Neuron (in vitro differentiated cells): Measurements from ENCODE around the gene NEK9.
"Not testable (repeated sequence)": the region's sequence is repeated elsewhere in the genome, so short reads cannot be mapped to it uniquely, and the experiment has no call there.

Source experiments
- H2AFZ ChIP-seq: one replicate; pipeline ENCODE4 v1.6.1; 2013; ENCODE audit warnings: low read depth, mild to moderate bottlenecking, inconsistent platforms, low read length, moderate library complexity
- H3K27me3 ChIP-seq: one replicate; pipeline ENCODE4 v1.6.1; 2013; ENCODE audit warnings: low read length; ENCODE audit not compliant: insufficient read depth
- H3K36me3 ChIP-seq: one replicate; pipeline ENCODE4 v1.6.1; 2013; ENCODE audit warnings: low read length; ENCODE audit not compliant: insufficient read depth
- H3K4me1 ChIP-seq: one replicate; pipeline ENCODE4 v1.6.1; 2013; ENCODE audit warnings: low read length; ENCODE audit not compliant: insufficient read depth
- H3K4me3 ChIP-seq: 2 replicates; pipeline ENCODE4 v1.5.1; 2013; ENCODE audit warnings: mild to moderate bottlenecking, low read length, moderate library complexity
- H3K9me3 ChIP-seq: one replicate; pipeline ENCODE4 v1.6.1; 2013; ENCODE audit warnings: low read length

NEK9 gene

GRCh38 chr14:75139185-75139584, 12.3 kb upstream of the NEK9 start:
- no peak overlapping the region for H2AFZ ChIP-seq

GRCh38 chr14:75138492-75138891, 11.6 kb upstream of the NEK9 start:
- H3K36me3 ChIP-seq: peaks cover 42% of the 10 kb centered on the region
- no peak overlapping the region for H3K4me3 ChIP-seq
- no peaks in the 10 kb centered on the region for H3K4me1 ChIP-seq
- peaks cover 3% of the 10 kb centered on the region for H3K9me3 ChIP-seq
- H3K27me3 ChIP-seq: no peaks in the 10 kb centered on the region
- no peak overlapping the region for H2AFZ ChIP-seq

More at GRCh38 chr14:75139185-75139584, 12.3 kb upstream of the NEK9 start:
- H3K4me1 ChIP-seq: no peaks in the 10 kb centered on the region
- peaks cover 35% of the 10 kb centered on the region for H3K36me3 ChIP-seq
- no peaks in the 10 kb centered on the region for H3K27me3 ChIP-seq
- H3K4me3 ChIP-seq: no peak overlapping the region
- no peaks in the 10 kb centered on the region for H3K9me3 ChIP-seq

GRCh38 chr14:75134644-75135043, 7.8 kb upstream of the NEK9 start:
- H3K4me1 ChIP-seq: no peaks in the 10 kb centered on the region
- H2AFZ ChIP-seq: no peak overlapping the region
- no peak overlapping the region for H3K4me3 ChIP-seq
- peaks cover 34% of the 10 kb centered on the region for H3K36me3 ChIP-seq
- peaks cover 3% of the 10 kb centered on the region for H3K9me3 ChIP-seq
- no peaks in the 10 kb centered on the region for H3K27me3 ChIP-seq

- Histone ChIP-seq H3K9me3 (peaks cover 3% of the 10 kb centered on the region), H3K4me3 (no peak overlapping the region), H3K4me1 (no peaks in the 10 kb centered on the region), H2AFZ (no peak overlapping the region), H3K27me3 (no peaks in the 10 kb centered on the region), H3K36me3 (peaks cover 32% of the 10 kb centered on the region)
These were observed 6.7 kb upstream of the NEK9 start for GRCh38 chr14:75133597-75133996.

- Histone ChIP-seq H3K36me3 (peaks cover 30% of the 10 kb centered on the region), H3K4me3 (no peak overlapping the region), H3K4me1 (peaks cover 6% of the 10 kb centered on the region), H3K27me3 (no peaks in the 10 kb centered on the region), H2AFZ (no peak overlapping the region), H3K9me3 (peaks cover 3% of the 10 kb centered on the region)
These were observed 5.7 kb upstream of the NEK9 start for GRCh38 chr14:75132382-75133086.

- Histone ChIP-seq H3K4me1 (peaks cover 9% of the 10 kb centered on the region), H3K27me3 (no peaks in the 10 kb centered on the region), H3K4me3 (no peak overlapping the region)
These were observed 1.7 kb upstream of the NEK9 start for GRCh38 chr14:75128596-75128990.

GRCh38 chr14:75127903-75128595, 1.2 kb upstream of the NEK9 start:
- Histone ChIP-seq H3K27me3 (no peaks in the 10 kb centered on the region), H3K4me1 (peaks cover 9% of the 10 kb centered on the region), H3K9me3 (no peaks in the 10 kb centered on the region), H2AFZ (no peak overlapping the region), H3K36me3 (no peaks in the 10 kb centered on the region), H3K4me3 (peak overlapping the region; percentile 68)

More at GRCh38 chr14:75128596-75128990, 1.7 kb upstream of the NEK9 start:
- Histone ChIP-seq H2AFZ (no peak overlapping the region), H3K36me3 (peaks cover 4% of the 10 kb centered on the region), H3K9me3 (no peaks in the 10 kb centered on the region)

GRCh38 chr14:75127474-75127820, 599 bp upstream of the NEK9 start:
- not testable (repeated sequence) for H3K36me3 ChIP-seq, H3K9me3 ChIP-seq, H3K4me1 ChIP-seq, H2AFZ ChIP-seq, H3K27me3 ChIP-seq
- peak overlapping the region; percentile 68 for H3K4me3 ChIP-seq

GRCh38 chr14:75126121-75126544, 715 bp downstream of the NEK9 start:
- no peaks in the 10 kb centered on the region for H3K9me3 ChIP-seq
- H3K4me3 ChIP-seq: peak overlapping the region; percentile 68
- no peaks in the 10 kb centered on the region for H3K36me3 ChIP-seq
- H2AFZ ChIP-seq: no peak overlapping the region
- no peaks in the 10 kb centered on the region for H3K27me3 ChIP-seq
- H3K4me1 ChIP-seq: peaks cover 9% of the 10 kb centered on the region

GRCh38 chr14:75125617-75126016, 1.2 kb downstream of the NEK9 start:
- no peaks in the 10 kb centered on the region for H3K9me3 ChIP-seq
- H3K4me3 ChIP-seq: peak overlapping the region; percentile 68
- H3K36me3 ChIP-seq: no peaks in the 10 kb centered on the region
- H3K27me3 ChIP-seq: no peaks in the 10 kb centered on the region
- H2AFZ ChIP-seq: no peak overlapping the region
- peaks cover 9% of the 10 kb centered on the region for H3K4me1 ChIP-seq

- Histone ChIP-seq H3K27me3 (no peaks in the 10 kb centered on the region), H3K4me1 (peaks cover 9% of the 10 kb centered on the region), H2AFZ (no peak overlapping the region), H3K4me3 (no peak overlapping the region), H3K9me3 (no peaks in the 10 kb centered on the region), H3K36me3 (no peaks in the 10 kb centered on the region)
These were observed 2.9 kb downstream of the NEK9 start for GRCh38 chr14:75123991-75124390.

GRCh38 chr14:75121552-75121951, 5.3 kb downstream of the NEK9 start:
- no peaks in the 10 kb centered on the region for H3K9me3 ChIP-seq
- H2AFZ ChIP-seq: no peak overlapping the region
- H3K27me3 ChIP-seq: no peaks in the 10 kb centered on the region
- H3K4me1 ChIP-seq: peaks cover 3% of the 10 kb centered on the region
- peaks cover 2% of the 10 kb centered on the region for H3K36me3 ChIP-seq
- H3K4me3 ChIP-seq: no peak overlapping the region

GRCh38 chr14:75120541-75121291, 6.1 kb downstream of the NEK9 start:
- Histone ChIP-seq H3K4me3 (no peak overlapping the region), H3K4me1 (peaks cover 3% of the 10 kb centered on the region), H3K36me3 (peaks cover 2% of the 10 kb centered on the region), H3K9me3 (no peaks in the 10 kb centered on the region), H2AFZ (no peak overlapping the region), H3K27me3 (no peaks in the 10 kb centered on the region)
